Cardiac fibroblast (primary cell): ENCODE data around the gene PIGX.
A peak's percentile ranks its signal among the peaks of the same experiment; 100 is the strongest.
"Not testable (repeated sequence)": the region's sequence is repeated elsewhere in the genome, so short reads cannot be mapped to it uniquely, and the experiment has no call there.

ENCODE experiments used
- DNase-seq, 2 donors: peaks; one replicate each; pipeline versions ENCODE4 v3.0.0 to v3.0.0-alpha.2; 2010; ENCODE audit warnings: low read depth in 2 of 2
- H3K4me3 ChIP-seq, 2 donors: replicated peaks in 1 of 2; 1 replicate in 1 of 2; 2 replicates in 1 of 2; pipeline ENCODE4 v1.5.1; 2011; ENCODE audit warnings: low read depth in 2 of 2, low read length in 2 of 2, mild to moderate bottlenecking in 2 of 2, moderate library complexity in 1 of 2
- TF ChIP-seq, protein P1 (sequence below): IDR thresholded peaks from one replicate; pipeline ENCODE4 v1.5.1; 2011; ENCODE audit warnings: low read depth, mild to moderate bottlenecking, low read length, inconsistent platforms

PIGX gene

DNA sequence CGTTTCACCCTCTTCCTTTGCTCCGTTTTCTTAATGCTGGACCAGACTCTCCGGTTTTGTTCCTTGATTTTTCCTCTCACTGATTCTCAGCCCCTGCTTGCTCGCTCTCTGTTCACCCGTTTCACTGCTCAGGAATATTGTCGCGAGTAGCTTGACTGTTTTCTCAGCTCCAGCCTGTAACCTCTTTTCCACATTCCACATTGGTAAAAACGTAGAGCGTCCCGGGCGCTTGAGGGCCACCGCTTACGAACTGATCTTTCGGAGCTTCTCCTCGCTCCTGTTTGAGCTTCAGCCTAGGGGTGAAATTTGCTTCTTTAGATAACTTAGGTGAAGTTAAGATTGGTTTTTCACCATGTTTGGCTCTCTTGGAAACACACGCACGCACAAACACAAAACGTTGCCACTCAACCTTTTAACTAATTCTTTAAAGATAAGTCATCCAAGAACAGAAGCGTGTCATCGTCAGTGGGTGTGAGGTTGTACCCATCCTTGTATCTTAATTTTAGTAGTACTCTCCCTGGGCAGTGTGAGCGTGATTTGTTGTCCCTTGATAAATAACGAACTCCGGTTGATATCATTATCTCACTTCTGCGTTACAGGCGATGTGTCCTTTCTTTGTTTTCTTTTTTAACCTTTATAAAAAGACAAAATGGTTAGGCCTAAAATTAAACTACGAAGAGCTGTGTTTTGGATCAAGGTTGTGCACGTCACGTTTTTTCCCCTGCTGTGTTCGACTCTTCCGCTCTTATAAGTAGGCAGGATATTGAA, 28.5 kb downstream of the PIGX start:
- TF ChIP-seq, protein P1, sequence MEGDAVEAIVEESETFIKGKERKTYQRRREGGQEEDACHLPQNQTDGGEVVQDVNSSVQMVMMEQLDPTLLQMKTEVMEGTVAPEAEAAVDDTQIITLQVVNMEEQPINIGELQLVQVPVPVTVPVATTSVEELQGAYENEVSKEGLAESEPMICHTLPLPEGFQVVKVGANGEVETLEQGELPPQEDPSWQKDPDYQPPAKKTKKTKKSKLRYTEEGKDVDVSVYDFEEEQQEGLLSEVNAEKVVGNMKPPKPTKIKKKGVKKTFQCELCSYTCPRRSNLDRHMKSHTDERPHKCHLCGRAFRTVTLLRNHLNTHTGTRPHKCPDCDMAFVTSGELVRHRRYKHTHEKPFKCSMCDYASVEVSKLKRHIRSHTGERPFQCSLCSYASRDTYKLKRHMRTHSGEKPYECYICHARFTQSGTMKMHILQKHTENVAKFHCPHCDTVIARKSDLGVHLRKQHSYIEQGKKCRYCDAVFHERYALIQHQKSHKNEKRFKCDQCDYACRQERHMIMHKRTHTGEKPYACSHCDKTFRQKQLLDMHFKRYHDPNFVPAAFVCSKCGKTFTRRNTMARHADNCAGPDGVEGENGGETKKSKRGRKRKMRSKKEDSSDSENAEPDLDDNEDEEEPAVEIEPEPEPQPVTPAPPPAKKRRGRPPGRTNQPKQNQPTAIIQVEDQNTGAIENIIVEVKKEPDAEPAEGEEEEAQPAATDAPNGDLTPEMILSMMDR = no peak
- peak overlapping the region; percentile 80 to 83 for H3K4me3 ChIP-seq
- DNase-seq = peak; percentile 67 to 70

DNA sequence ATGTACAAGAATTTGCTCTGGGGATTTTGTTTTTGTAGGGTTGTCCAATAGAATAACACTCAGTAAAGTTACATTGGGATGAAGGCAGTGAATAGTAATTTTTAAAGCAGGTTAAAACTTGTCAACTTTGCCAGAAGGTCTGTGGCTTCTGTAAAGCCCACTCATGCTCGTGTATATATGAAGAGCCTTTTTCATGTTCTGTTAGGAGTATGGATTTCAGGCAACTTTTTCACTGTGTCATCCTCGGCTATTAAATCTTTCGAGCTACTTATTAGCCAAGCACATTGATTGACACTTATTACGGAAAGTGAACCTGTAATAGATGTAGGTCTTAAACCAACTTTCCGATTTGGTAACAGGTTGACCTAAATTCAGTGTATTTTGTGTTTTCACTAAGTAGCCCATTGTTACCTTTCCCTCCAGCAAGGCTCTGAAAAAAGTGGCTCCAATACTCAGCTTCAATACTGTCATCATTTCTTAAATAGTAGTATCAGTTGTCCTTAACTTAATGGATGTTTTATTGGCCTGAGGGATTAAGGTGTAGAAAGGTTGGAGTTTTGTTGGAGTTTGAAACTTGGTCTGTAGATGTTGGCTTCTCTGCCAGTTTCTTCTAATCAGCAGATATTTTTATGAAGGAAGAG, 29.2 kb downstream of the PIGX start:
- H3K4me3 ChIP-seq = peak overlapping the region; percentile 80 to 83
- DNase-seq = no peak
- TF ChIP-seq, protein P1 = no peak

DNA sequence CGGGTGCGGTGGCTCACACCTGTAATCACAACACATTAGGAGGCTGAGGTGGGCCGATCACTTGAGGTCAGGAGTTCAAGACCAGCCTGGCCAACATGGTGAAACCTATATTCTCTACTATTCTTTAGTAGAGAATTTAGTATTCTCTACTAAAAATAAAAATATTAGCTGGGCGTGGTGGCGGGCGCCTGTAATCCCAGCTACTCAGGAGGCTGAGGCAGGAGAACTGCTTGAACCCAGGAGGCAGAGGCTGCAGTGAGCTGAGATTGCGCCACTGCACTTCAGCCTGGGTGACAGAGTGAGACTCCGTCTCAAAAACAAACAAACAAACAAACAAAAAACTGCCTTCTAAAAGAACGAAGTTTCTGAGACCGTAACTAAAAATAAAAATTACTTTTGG, 31.4 kb downstream of the PIGX start:
- DNase-seq, H3K4me3 ChIP-seq: not testable (repeated sequence)

DNA sequence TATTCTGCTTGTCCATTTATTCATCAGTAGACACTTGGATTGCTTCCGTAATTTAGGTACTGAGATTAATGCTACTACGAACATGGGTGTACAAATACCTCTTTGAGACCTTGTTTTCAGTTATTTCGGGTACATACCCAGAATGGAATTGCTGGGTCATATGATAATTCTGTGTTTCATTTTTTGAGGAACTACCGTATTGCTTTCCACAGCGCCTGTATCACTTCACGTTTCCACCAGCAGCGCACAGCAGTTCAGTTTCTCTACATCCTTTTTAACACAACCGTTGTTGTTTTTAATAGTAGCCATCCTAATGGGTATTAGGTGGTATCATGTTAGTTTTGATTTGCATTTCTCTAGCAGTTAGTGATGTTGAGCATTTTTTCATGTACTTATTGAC, 36.9 kb downstream of the PIGX start:
- no peak overlapping the region for H3K4me3 ChIP-seq
- TF ChIP-seq, protein P1 = no peak
- DNase-seq = no peak

DNA sequence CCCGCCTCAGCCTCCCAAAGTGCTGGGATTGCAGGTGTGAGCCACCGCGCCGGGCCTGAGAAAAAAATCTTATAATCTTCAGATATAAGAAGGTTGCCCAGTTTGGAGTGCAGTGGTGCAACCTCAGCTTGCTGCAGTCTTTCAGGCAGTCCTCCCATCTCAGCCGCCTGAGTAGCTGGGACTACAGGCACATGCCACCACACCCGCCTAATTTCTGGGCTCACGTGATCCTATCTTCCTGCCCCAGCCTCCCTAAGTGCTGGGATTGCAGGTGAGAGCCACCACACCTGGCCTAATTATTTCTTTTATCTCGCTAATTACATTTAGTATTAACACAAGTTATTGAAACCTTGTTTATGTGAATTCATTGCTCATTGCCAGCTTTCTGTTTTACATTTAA, 41.0 kb downstream of the PIGX start:
- no peak for DNase-seq
- TF ChIP-seq, protein P1 = no peak
- H3K4me3 ChIP-seq = no peak overlapping the region

DNA sequence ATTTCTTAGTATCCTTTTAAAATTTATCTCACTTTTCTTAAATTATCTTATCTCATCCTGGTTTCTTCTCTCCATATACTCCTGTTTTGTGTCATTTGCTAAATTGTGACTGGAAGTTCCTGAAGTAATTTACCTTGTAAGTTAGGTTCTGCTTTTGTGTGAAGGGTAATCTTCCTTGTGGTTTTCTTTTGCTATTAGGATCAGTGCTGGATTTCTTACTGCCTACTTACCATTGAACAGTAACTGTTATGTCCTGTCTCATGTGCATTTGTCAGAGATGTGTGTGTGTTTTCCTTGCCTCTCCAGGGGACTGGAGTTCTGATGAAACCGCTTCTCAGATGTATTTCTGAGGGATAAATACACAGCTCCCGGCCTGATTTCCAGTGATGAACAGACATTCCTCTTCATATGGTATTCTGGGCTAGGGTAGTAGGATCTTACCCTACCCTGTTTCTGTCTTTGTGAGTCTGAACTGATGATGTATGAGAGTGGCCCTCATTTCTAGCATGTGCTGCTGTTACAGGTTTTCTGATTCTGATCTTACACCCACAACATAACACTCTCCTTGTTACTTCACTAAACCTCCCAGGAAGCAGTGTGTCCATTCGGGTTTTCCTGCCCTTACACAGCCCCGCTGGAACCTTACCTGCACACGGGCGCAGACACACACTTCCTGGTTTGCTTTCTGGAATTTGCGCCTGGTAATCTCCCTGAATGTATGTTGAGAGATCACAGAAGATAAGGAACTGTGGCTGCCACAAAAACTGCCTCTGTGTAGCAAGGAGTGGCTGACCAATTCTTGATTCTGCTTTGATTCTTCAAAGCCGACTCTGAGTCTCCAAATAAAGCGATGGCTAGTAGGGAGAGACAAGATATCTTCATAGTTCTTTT, 42.2 kb downstream of the PIGX start:
- peak; percentile 24 to 59 for DNase-seq
- TF ChIP-seq, protein P1 = no peak
- H3K4me3 ChIP-seq = no peak overlapping the region

DNA sequence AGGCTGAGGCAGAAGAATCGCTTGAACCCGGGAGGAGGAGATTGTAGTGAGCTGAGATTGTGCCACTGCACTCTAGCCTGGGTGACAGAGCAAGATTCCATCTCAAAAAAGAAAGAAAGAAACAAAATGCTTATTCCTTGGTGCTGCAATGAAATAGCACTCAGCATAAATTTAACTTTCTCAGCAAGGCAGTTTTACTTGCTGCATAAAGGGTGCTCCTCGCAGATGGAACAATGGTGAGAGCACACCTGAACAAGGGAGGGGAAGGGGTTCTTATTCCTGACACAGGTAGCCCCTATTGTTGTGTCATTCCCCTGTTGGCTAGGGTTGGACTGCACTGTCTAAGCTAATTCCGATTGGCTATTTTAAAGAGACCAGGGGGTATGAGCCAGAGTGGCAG, 44.6 kb downstream of the PIGX start:
- no peak overlapping the region for H3K4me3 ChIP-seq
- DNase-seq = no peak
- TF ChIP-seq, protein P1 = no peak
